H9 (cell line): ENCODE data around the gene ZNF555. TPM values are rescaled to one million over a fixed set of nuclear protein-coding genes. Genes with fewer than 3 reads are reported as not detected.

Source experiments
- DNase-seq: peaks from one replicate; pipeline ENCODE4 v3.0.0-alpha.2; 2017
- H2AFZ ChIP-seq: one replicate; pipeline ENCODE4 v1.6.1; 2013; ENCODE audit warnings: mild to moderate bottlenecking, low read length, control low read depth, moderate library complexity
- H2AK5ac ChIP-seq: 2 replicates; pipeline ENCODE4 v1.6.1; 2013; ENCODE audit warnings: low read length, control low read depth, mixed read lengths; ENCODE audit not compliant: insufficient read length
- H2BK120ac ChIP-seq: one replicate; pipeline ENCODE4 v1.6.1; 2013; ENCODE audit warnings: low read depth, mild to moderate bottlenecking, low read length, control low read depth, inconsistent platforms; ENCODE audit not compliant: poor library complexity, severe bottlenecking
- H2BK12ac ChIP-seq: 2 replicates; pipeline ENCODE4 v1.6.1; 2013; ENCODE audit warnings: low read length, control low read depth, mixed read lengths, low read depth; ENCODE audit not compliant: insufficient read length
- H2BK15ac ChIP-seq: 2 replicates; pipeline ENCODE4 v1.6.1; 2013; ENCODE audit warnings: low read depth, low read length, control low read depth
- H2BK20ac ChIP-seq: one replicate; pipeline ENCODE4 v1.6.1; 2013; ENCODE audit warnings: low read depth, mild to moderate bottlenecking, low read length, control low read depth, inconsistent platforms; ENCODE audit not compliant: poor library complexity, severe bottlenecking
- H2BK5ac ChIP-seq: 2 replicates; pipeline ENCODE4 v1.6.1; 2013; ENCODE audit warnings: low read length, control low read depth, mixed read lengths; ENCODE audit not compliant: insufficient read length
- H3K14ac ChIP-seq: 2 replicates; pipeline ENCODE4 v1.6.1; 2013; ENCODE audit warnings: low read length, control low read depth; ENCODE audit not compliant: insufficient read depth
- H3K18ac ChIP-seq: 2 replicates; pipeline ENCODE4 v1.6.1; 2013; ENCODE audit warnings: low read depth, mild to moderate bottlenecking, mixed read lengths, low read length, control low read depth; ENCODE audit not compliant: insufficient read length
- H3K23ac ChIP-seq: 2 replicates; pipeline ENCODE4 v1.6.1; 2013; ENCODE audit warnings: low read length, control low read depth, mixed read lengths, low read depth; ENCODE audit not compliant: insufficient read length
- H3K23me2 ChIP-seq: 2 replicates; pipeline ENCODE4 v1.6.1; 2013; ENCODE audit warnings: low read depth, mild to moderate bottlenecking, mixed read lengths, low read length, control low read depth; ENCODE audit not compliant: insufficient read length, poor library complexity, severe bottlenecking
- H3K27ac ChIP-seq: 2 replicates; pipeline ENCODE4 v1.5.1; 2013; ENCODE audit warnings: low read length, control low read depth, mixed read lengths, low read depth; ENCODE audit not compliant: insufficient read length
- H3K27me3 ChIP-seq: 2 replicates; pipeline ENCODE4 v1.6.1; 2013; ENCODE audit warnings: low read length, control low read depth, inconsistent platforms; ENCODE audit not compliant: insufficient read depth
- H3K4ac ChIP-seq: 2 replicates; pipeline ENCODE4 v1.6.1; 2013; ENCODE audit warnings: low read depth, mild to moderate bottlenecking, control low read depth, inconsistent platforms, low read length, moderate library complexity
- H3K4me1 ChIP-seq: 2 replicates; pipeline ENCODE4 v1.6.1; 2013; ENCODE audit warnings: low read length, control low read depth, inconsistent platforms; ENCODE audit not compliant: insufficient read depth
- H3K4me2 ChIP-seq: 2 replicates; pipeline ENCODE4 v1.6.1; 2013; ENCODE audit warnings: low read length, control low read depth, mixed read lengths; ENCODE audit not compliant: insufficient read length, insufficient read depth
- H3K56ac ChIP-seq: 2 replicates; pipeline ENCODE4 v1.6.1; 2013; ENCODE audit warnings: low read depth, mild to moderate bottlenecking, mixed read lengths, low read length, control low read depth; ENCODE audit not compliant: insufficient read length
- H3K79me1 ChIP-seq: 2 replicates; pipeline ENCODE4 v1.6.1; 2013; ENCODE audit warnings: low read depth, mild to moderate bottlenecking, moderate library complexity, low read length, control low read depth, inconsistent platforms; ENCODE audit not compliant: insufficient read depth, poor library complexity, severe bottlenecking
- H3K79me2 ChIP-seq: 2 replicates; pipeline ENCODE4 v1.6.1; 2013; ENCODE audit warnings: low read length, control low read depth, inconsistent platforms; ENCODE audit not compliant: insufficient read depth
- H3K9ac ChIP-seq: 2 replicates; pipeline ENCODE4 v1.6.1; 2013; ENCODE audit warnings: low read length, control low read depth, mixed read lengths; ENCODE audit not compliant: insufficient read length; ENCODE audit errors: extremely low read depth
- H3K9me3 ChIP-seq: one replicate; pipeline ENCODE4 v1.6.1; 2013; ENCODE audit warnings: low read depth, low read length, inconsistent platforms; ENCODE audit not compliant: control insufficient read depth
- H3T11ph ChIP-seq: one replicate; pipeline ENCODE4 v1.6.1; 2013; ENCODE audit warnings: mild to moderate bottlenecking, low read length, control low read depth, inconsistent platforms
- H4K20me1 ChIP-seq: one replicate; pipeline ENCODE4 v1.6.1; 2013; ENCODE audit not compliant: control insufficient read depth, insufficient read length, insufficient read depth
- H4K5ac ChIP-seq: 2 replicates; pipeline ENCODE4 v1.6.1; 2013; ENCODE audit warnings: low read depth, mild to moderate bottlenecking, mixed read lengths, low read length, control low read depth; ENCODE audit not compliant: insufficient read length
- H4K8ac ChIP-seq: replicated peaks from 2 replicates; pipeline ENCODE4 v1.6.1; 2013; ENCODE audit warnings: low read length, control low read depth, mixed read lengths, low read depth; ENCODE audit not compliant: insufficient read length
- H4K91ac ChIP-seq: 2 replicates; pipeline ENCODE4 v1.6.1; 2013; ENCODE audit warnings: low read depth, mild to moderate bottlenecking, moderate library complexity, mixed read lengths, low read length, control low read depth; ENCODE audit not compliant: insufficient read length
- H3K27ac Mint-ChIP-seq, 3 experiments: 2 replicates in 2 of 3; 3 replicates in 1 of 3; pipeline ENCODE4 v1.8.0; 2020 to 2021; ENCODE audit warnings: mixed read lengths in 3 of 3, mild to moderate bottlenecking in 1 of 3, moderate library complexity in 1 of 3
- H3K27me3 Mint-ChIP-seq: 2 replicates; pipeline ENCODE4 v1.8.0; 2021; ENCODE audit warnings: low read depth, mild to moderate bottlenecking, moderate library complexity, mixed read lengths
- H3K36me3 Mint-ChIP-seq, 3 experiments: 2 replicates in 2 of 3; 3 replicates in 1 of 3; pipeline ENCODE4 v1.8.0; 2020 to 2021; ENCODE audit warnings: low read depth in 3 of 3, mixed read lengths in 3 of 3; ENCODE audit not compliant: insufficient read depth in 1 of 3
- H3K4me1 Mint-ChIP-seq, 2 experiments: 2 replicates each; pipeline ENCODE4 v1.8.0; 2020; ENCODE audit warnings: mixed read lengths in 2 of 2
- H3K4me3 Mint-ChIP-seq, 2 experiments: 2 replicates in 1 of 2; 3 replicates in 1 of 2; pipeline ENCODE4 v1.8.0; 2020 to 2021; ENCODE audit warnings: mild to moderate bottlenecking in 2 of 2, mixed read lengths in 2 of 2, moderate library complexity in 1 of 2
- H3K9me3 Mint-ChIP-seq, 2 experiments: 2 replicates in 1 of 2; 3 replicates in 1 of 2; pipeline ENCODE4 v1.8.0; 2020; ENCODE audit warnings: mild to moderate bottlenecking in 2 of 2, mixed read lengths in 2 of 2, moderate library complexity in 1 of 2
- CTCF ChIP-seq: fragments of 200-600 bp; sonication (generic); conservative IDR thresholded peaks from 3 replicates; pipeline ENCODE4 v1.8.0; 2021; ENCODE audit warnings: antibody characterized with exemption, mild to moderate bottlenecking
- WGBS: extraction: QIAGEN DNeasy Blood & Tissue Kit; methylation state at CpG from one replicate; pipeline ENCODE4 v1.1.7; 2013; ENCODE audit warnings: missing lambda C conversion rate, low lambda C conversion rate, mixed read lengths; ENCODE audit not compliant: insufficient read length; ENCODE audit errors: extremely low coverage; 5-methylcytosine and 5-hydroxymethylcytosine counted together
- total RNA-seq: library from RNA; stranded (reverse); gene quantifications from 2 replicates; pipeline ENCODE4 v1.2.1, GENCODE V29; 2021

The ZNF555 gene
- total RNA-seq, 1 experiment from 2014 or later: 7.8 TPM

GRCh38 chr19:2854849-2855248, 13.6 kb downstream of the ZNF555 start:
- no peaks in the 10 kb centered on the region for H3K79me2 ChIP-seq
- no peak overlapping the region for H3K14ac ChIP-seq
- H2BK12ac ChIP-seq: no peak overlapping the region
- TF ChIP-seq CTCF: no peak
- H2AFZ ChIP-seq: no peak overlapping the region
- H3K27me3 ChIP-seq: no peaks in the 10 kb centered on the region
- no peak overlapping the region for H3K9ac ChIP-seq
- H4K91ac ChIP-seq: no peak overlapping the region
- Mint-ChIP-seq H3K36me3 (peaks cover 63 to 81% (median 70%) of the 10 kb centered on the region in 3 experiments), H3K4me1 (no peaks in the 10 kb centered on the region), H3K27ac (no peak overlapping the region), H3K27me3 (peaks cover 7% of the 10 kb centered on the region), H3K9me3 (peaks cover 88 to 93% of the 10 kb centered on the region in 2 experiments), H3K4me3 (no peak overlapping the region; a peak in 1 of 5 replicates)
- no peak overlapping the region for H2AK5ac ChIP-seq
- no peaks in the 10 kb centered on the region for H3K4me1 ChIP-seq
- no peak overlapping the region for H2BK15ac ChIP-seq
- H3K4me2 ChIP-seq: no peak overlapping the region
- no peak overlapping the region for H3K18ac ChIP-seq
- H3T11ph ChIP-seq: no peak overlapping the region
- H4K5ac ChIP-seq: no peak overlapping the region
- WGBS: no CpG with 5 or more reads among the region's 3 CpGs
- no peak overlapping the region for H2BK120ac ChIP-seq
- no peak overlapping the region for H2BK20ac ChIP-seq
- no peak for DNase-seq
- no peaks in the 10 kb centered on the region for H3K79me1 ChIP-seq
- no peak overlapping the region for H2BK5ac ChIP-seq
- no peaks in the 10 kb centered on the region for H4K20me1 ChIP-seq
- no peak overlapping the region for H3K4ac ChIP-seq
- H3K23ac ChIP-seq: no peak overlapping the region
- H3K9me3 ChIP-seq: peaks cover 80% of the 10 kb centered on the region
- no peak overlapping the region for H3K27ac ChIP-seq
- H4K8ac ChIP-seq: no peak overlapping the region
- H3K56ac ChIP-seq: no peak overlapping the region
- H3K23me2 ChIP-seq: no peaks in the 10 kb centered on the region
